NCI-H1048 (cell line): ENCODE data around the gene SAMD7.

ENCODE experiments used
- DNase-seq: peaks from one replicate; lab custom pipeline; 2025; lab: John Stamatoyannopoulos, UW

Gene SAMD7

GRCh38 chr3:169913323-169913722 is 2.0 kb downstream of the SAMD7 start:
- no peak for DNase-seq

GRCh38 chr3:169914321-169914720 is 2.9 kb downstream of the SAMD7 start:
- DNase-seq: no peak

GRCh38 chr3:169923189-169923588 is 11.8 kb downstream of the SAMD7 start:
- no peak for DNase-seq

- DNase-seq: no peak
Measured at GRCh38 chr3:169923831-169924230, 12.5 kb downstream of the SAMD7 start.

- no peak for DNase-seq
Measured at GRCh38 chr3:169929830-169930519, 18.6 kb downstream of the SAMD7 start.

- DNase-seq: no peak
Measured at GRCh38 chr3:169930843-169931242, 19.5 kb downstream of the SAMD7 start.

- no peak for DNase-seq
Measured at GRCh38 chr3:169931747-169932520, 20.6 kb downstream of the SAMD7 start.

GRCh38 chr3:169939320-169939719 is 27.9 kb downstream of the SAMD7 start:
- DNase-seq: no peak

GRCh38 chr3:169939751-169940150 is 28.4 kb downstream of the SAMD7 start:
- no peak for DNase-seq

GRCh38 chr3:169940470-169941181 is 29.3 kb downstream of the SAMD7 start:
- DNase-seq: no peak

- DNase-seq: no peak
Measured at GRCh38 chr3:169945313-169945712, 33.9 kb downstream of the SAMD7 start.

GRCh38 chr3:169946336-169946735 is 35.0 kb downstream of the SAMD7 start:
- no peak for DNase-seq

GRCh38 chr3:169948559-169949448 is 37.4 kb downstream of the SAMD7 start:
- no peak for DNase-seq

GRCh38 chr3:169952045-169952444 is 40.7 kb downstream of the SAMD7 start:
- DNase-seq: no peak

GRCh38 chr3:169953462-169954141 is 42.2 kb downstream of the SAMD7 start:
- no peak for DNase-seq

- no peak for DNase-seq
Measured at GRCh38 chr3:169954142-169954756, 42.9 kb downstream of the SAMD7 start.

- DNase-seq: no peak
Measured at GRCh38 chr3:169955406-169955805, 44.0 kb downstream of the SAMD7 start.

- DNase-seq: no peak
Measured at GRCh38 chr3:169964176-169964575, 52.8 kb downstream of the SAMD7 start.

- no peak for DNase-seq
Measured at GRCh38 chr3:169965562-169966427, 54.4 kb downstream of the SAMD7 start.

- DNase-seq: peak; percentile 83
Measured at GRCh38 chr3:169966428-169966950, 55.1 kb downstream of the SAMD7 start, which contains the start of gene SEC62. SEC62 (plus strand) TSS chr3:169966807; CDS start chr3:169966823, 16 bp downstream.
